Measurements from ENCODE around the gene EHBP1. TPM values are rescaled to one million over a fixed set of nuclear protein-coding genes. Genes with fewer than 3 reads are reported as not detected.

Gene EHBP1
- polyA plus RNA-seq, 4 donors, result 43.1 to 55.7 (median 49.7) TPM

GRCh38 chr2:62811972-62812371 is 106.5 kb downstream of the EHBP1 start:
- no peak for DNase-seq (ENCODE audit: low read depth in 4 of 4, low spot score in 3 of 4)

GRCh38 chr2:62812921-62813825 is 107.7 kb downstream of the EHBP1 start:
- DNase-seq (ENCODE audit: low read depth in 4 of 4, low spot score in 3 of 4), result no peak

GRCh38 chr2:62814123-62814522 is 108.6 kb downstream of the EHBP1 start:
- no peak for DNase-seq (ENCODE audit: low read depth in 4 of 4, low spot score in 3 of 4)

- no peak for DNase-seq (ENCODE audit: low read depth in 4 of 4, low spot score in 3 of 4)
Measured at GRCh38 chr2:62817348-62817747, 111.8 kb downstream of the EHBP1 start.

- DNase-seq (ENCODE audit: low read depth in 4 of 4, low spot score in 3 of 4), result no peak
Measured at GRCh38 chr2:62817995-62818713, 112.6 kb downstream of the EHBP1 start.

GRCh38 chr2:62822549-62822948 is 117.0 kb downstream of the EHBP1 start:
- no peak for DNase-seq (ENCODE audit: low read depth in 4 of 4, low spot score in 3 of 4)

- DNase-seq (ENCODE audit: low read depth in 4 of 4, low spot score in 3 of 4), result no peak
Measured at GRCh38 chr2:62824388-62824787, 118.9 kb downstream of the EHBP1 start.

GRCh38 chr2:62826141-62826540 is 120.6 kb downstream of the EHBP1 start:
- DNase-seq (ENCODE audit: low read depth in 4 of 4, low spot score in 3 of 4), result no peak

GRCh38 chr2:62826953-62827675 is 121.6 kb downstream of the EHBP1 start:
- no peak for DNase-seq (ENCODE audit: low read depth in 4 of 4, low spot score in 3 of 4)

GRCh38 chr2:62831729-62832128 is 126.2 kb downstream of the EHBP1 start:
- no peak for DNase-seq (ENCODE audit: low read depth in 4 of 4, low spot score in 3 of 4)

GRCh38 chr2:62844311-62845090 is 139.0 kb downstream of the EHBP1 start:
- DNase-seq (ENCODE audit: low read depth in 4 of 4, low spot score in 3 of 4), result no peak

- DNase-seq (ENCODE audit: low read depth in 4 of 4, low spot score in 3 of 4), result no peak
Measured at GRCh38 chr2:62845256-62845655, 139.7 kb downstream of the EHBP1 start.

- no peak for DNase-seq (ENCODE audit: low read depth in 4 of 4, low spot score in 3 of 4)
Measured at GRCh38 chr2:62852254-62852653, 146.7 kb downstream of the EHBP1 start.

GRCh38 chr2:62854600-62855514 is 149.3 kb downstream of the EHBP1 start:
- DNase-seq (ENCODE audit: low read depth in 4 of 4, low spot score in 3 of 4), result no peak

- no peak for DNase-seq (ENCODE audit: low read depth in 4 of 4, low spot score in 3 of 4)
Measured at GRCh38 chr2:62856228-62857040, 150.9 kb downstream of the EHBP1 start.

GRCh38 chr2:62857139-62857931 is 151.8 kb downstream of the EHBP1 start:
- DNase-seq (ENCODE audit: low read depth in 4 of 4, low spot score in 3 of 4), result no peak

GRCh38 chr2:62858231-62858832 is 152.8 kb downstream of the EHBP1 start:
- no peak for DNase-seq (ENCODE audit: low read depth in 4 of 4, low spot score in 3 of 4)

Measured in right renal pelvis (tissue), 4 donors.